ENCODE data around the gene IFI27L1. TPM values are rescaled to one million over a fixed set of nuclear protein-coding genes. Genes with fewer than 3 reads are reported as not detected.

Gene IFI27L1, protein sequence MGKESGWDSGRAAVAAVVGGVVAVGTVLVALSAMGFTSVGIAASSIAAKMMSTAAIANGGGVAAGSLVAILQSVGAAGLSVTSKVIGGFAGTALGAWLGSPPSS
- 5.9 TPM for total RNA-seq

DNA sequence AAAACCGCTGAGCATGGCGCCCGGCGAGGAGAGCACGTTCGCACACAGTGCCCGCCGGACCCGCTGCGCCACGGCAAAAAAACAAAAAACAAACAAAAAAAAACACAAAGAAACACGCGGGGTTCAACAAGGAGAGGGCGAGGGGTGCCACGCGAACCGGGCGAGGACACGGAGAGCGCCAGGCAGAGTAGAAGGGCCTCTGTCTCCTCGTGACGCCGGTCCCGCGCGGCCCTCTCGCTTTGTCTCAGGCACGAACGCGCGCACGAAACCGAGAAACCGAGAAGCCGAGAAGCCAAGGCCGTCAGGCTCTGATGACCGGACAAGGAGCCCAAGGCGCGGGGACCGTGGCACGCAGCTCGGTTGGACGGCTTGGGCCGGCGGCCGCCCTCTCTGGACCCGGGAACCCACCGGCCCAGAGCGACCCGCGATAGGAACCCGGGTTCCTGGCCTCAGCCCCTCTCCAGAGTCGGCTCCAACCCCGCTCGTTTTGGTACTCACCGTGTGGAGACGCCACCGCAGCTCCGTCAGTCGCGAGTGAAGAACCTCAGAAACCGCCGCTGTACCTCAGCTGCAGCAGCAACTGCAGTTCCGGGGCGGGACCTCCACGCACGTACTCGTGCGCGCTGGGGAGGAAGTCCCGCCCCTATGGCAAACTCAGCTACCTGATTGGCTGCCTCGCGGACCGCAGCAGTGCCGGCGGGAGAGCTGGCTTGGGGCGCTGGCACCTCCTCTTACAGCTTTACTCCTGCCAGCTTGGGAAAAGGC, at the start of gene IFI27L1, which contains the start of gene DDX24:
IFI27L1 (plus strand) TSS at position 690 of the 765 bp plus-strand sequence. CDS start 15,628 bp downstream, outside the sequence.
DDX24 (minus strand) TSS at position 582 of the 765 bp plus-strand sequence. CDS start 1,460 bp downstream, outside the sequence.
- DNase-seq (ENCODE audit: low spot score) (peak; percentile 98), ATAC-seq (peak; percentile 99)

DNA sequence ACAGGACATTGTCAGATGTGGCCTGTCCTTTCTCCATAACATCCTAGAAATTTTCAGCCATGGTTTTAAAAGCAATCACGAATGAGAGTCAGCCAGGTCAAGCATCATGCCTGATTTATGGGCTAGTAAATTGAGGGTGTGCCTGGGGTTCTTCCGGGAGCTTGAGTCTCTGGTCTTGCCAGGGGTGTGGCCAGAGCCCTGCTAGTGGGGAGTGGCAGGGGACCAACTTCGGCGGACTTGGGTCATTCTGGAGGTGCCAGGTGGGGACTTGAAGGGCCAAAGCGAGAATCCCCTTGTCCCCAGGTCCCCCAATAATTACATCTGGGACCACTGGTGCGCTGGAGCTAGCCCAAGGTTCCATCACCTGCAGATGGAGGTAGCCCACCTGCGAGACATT, 49.2 kb upstream of the IFI27L1 start:
- DNase-seq (ENCODE audit: low spot score) (no peak), ATAC-seq (no peak)

DNA sequence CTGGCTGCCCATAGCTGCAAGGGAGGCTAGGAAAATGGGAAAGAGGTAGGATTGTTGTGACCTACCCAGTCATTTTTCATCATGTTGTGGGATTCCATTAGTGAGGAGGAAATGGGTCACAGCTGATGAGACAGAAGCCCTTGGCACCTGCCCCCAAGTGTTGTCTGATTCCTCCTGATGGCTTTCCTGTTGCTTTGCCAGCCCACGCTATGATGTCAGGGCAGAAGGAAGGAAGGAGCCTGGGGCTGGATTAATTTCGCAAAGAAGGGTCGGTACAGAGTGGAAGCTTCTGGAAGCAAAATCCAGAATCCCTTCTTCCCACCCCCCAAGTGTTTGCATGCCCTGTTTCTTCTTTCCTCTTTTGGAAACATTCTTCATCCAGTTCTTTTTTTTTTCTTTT, 46.2 kb upstream of the IFI27L1 start:
- DNase-seq (ENCODE audit: low spot score) (no peak), ATAC-seq (no peak)

DNA sequence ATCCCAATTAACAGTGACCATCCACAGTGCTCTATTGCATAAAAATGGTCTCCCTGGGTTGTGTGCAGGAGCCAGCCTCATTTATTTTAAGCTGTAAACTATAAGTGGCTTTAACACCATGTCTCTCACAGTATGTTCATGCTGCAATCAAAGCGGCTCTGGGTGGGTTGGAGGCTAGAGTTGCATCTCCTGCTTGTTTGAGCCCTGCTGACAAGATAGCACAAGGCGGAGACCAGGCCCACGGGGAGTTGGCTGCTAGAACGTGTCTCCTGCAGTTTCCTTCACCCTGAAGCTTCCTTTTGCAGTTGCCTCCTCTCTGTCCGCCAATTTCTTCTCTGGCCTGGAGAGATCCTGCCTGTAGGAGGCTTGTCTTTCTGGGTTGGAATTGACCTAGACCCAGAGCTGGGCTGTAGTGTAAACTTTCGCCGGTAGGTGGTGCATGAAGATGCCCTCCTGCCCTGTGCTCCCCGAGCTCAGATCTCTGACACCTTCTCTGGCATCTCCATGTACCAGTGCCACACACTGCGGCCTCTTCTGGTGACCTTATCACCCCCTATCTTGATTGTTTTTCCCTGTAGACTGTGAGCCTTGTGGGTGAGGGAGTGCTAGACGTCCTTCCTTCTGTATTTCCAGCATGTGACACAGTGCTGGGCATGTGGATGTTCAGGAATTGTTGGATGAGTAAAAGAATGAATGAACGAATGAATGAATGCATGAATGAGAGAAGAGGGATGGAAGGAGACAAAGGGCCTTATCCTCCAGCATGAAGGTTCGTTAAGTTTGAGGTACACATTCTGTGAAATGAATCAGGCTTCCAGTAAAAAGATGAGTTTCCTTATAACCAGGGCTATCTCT, 44.6 kb upstream of the IFI27L1 start:
- peak; percentile 76 for DNase-seq (ENCODE audit: low spot score)
- ATAC-seq = peak; percentile 98

DNA sequence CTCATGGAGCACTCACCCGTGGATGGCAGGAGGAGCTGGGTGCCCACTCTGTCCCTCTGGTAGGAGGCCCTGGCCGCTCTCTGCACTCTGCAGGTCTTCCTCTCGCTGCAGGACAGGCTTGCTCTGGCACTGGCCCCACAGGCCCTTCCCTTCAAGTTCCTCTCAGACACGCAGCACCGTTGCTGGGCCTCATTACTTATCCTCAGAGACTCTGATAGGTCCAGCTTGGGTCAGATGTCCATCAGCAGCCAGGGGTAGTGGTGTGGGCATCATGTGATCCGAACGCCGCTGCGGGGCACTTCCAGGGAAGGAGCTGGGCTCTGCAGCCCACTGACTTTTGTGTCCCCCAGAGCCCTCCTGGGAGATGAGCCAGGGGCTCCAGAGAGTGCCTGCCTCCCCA, 43.2 kb upstream of the IFI27L1 start:
- no peak for DNase-seq (ENCODE audit: low spot score)
- no peak for ATAC-seq

DNA sequence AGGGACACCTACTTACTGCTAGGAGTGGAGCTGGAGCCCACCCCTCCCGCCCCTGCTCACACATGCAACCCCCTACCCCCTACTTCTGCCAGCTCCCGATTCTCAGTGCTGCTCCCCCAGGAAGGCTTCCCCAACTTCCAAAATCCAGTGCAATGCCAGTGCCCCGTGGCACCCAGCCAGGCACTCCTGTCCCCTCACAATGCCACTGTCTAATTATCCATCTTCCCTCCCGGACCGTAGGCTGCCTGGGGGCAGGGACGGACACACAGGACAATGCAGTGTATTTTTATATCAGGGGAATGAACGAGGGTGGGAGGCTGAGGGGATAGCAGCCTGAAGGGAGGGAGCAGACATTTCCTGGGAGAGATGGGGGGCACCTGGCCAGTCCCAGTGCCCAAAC, 42.6 kb upstream of the IFI27L1 start:
- DNase-seq (ENCODE audit: low spot score) = no peak
- ATAC-seq = no peak

DNA sequence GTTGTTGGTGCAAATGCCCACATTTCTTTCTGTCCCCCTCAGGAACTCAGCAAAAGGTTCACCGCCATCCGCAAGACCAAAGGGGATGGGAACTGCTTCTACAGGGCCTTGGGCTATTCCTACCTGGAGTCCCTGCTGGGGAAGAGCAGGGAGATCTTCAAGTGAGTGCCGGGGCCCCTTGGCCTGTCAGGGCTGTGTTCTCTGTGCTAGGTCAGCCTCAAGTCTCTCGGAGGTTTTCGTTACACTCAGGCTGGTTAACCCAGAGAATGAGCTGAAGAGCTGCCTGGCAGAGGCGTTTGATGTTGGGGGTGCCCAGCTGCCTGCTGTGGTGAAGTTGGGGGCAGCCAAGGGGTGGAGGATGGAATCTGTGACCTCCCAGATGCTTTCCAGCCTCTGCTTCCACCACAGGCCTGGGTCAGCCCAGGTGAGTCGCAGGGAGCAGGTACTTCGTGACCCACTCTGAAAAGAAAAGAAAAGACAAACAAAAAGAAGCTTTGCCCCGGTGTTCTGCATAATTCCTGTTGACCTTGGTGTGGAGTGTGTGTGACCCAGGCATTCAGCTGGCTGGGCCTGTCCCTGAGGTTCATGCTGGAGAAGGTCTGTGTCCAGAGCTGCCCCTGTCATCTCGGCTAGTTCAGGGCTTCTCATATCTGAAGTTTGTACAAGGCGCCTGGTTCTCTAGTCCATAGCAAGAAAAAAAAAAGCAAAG, 42.0 kb upstream of the IFI27L1 start:
- DNase-seq (ENCODE audit: low spot score) (no peak), ATAC-seq (no peak)

DNA sequence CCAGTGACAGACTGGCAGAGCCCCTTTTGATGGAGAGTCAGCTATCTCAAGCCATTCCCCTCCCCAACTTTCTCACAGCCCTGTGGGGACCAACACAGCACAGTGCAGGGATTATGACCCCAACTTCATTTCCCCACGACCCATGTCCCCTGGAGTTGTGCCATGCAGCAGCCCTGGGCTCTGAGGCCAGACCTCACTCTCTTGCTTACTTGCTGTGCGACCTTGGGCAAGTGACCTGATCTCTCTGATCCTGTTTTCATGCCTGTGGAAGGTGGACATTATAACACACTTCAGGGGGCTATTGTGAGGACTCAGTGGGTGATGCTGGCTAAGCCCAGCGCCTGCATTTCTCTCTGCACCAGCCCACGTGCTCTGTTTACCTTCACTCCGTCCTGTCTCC, 40.9 kb upstream of the IFI27L1 start:
- no peak for ATAC-seq
- no peak for DNase-seq (ENCODE audit: low spot score)

DNA sequence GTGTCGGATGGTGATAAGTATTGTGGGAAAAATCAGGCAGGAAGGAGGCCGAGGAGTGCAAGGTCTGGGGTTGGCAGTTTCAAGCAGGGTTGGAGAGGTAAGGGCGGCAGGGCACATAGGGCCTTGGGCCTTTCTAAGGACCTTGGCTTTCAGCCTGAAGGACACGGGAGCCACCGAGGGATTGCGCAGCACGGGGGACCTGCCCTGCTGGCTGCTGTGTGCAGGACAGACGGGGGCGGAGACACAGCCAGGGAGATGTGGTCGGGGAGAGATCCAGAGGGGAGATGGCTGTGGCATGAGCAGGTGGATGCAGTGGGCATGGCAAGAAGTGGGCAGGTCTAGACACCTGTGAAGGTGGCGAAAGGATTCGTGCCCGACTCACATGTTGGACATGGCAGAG, 40.3 kb upstream of the IFI27L1 start:
- ATAC-seq (no peak), DNase-seq (ENCODE audit: low spot score) (no peak)

DNA sequence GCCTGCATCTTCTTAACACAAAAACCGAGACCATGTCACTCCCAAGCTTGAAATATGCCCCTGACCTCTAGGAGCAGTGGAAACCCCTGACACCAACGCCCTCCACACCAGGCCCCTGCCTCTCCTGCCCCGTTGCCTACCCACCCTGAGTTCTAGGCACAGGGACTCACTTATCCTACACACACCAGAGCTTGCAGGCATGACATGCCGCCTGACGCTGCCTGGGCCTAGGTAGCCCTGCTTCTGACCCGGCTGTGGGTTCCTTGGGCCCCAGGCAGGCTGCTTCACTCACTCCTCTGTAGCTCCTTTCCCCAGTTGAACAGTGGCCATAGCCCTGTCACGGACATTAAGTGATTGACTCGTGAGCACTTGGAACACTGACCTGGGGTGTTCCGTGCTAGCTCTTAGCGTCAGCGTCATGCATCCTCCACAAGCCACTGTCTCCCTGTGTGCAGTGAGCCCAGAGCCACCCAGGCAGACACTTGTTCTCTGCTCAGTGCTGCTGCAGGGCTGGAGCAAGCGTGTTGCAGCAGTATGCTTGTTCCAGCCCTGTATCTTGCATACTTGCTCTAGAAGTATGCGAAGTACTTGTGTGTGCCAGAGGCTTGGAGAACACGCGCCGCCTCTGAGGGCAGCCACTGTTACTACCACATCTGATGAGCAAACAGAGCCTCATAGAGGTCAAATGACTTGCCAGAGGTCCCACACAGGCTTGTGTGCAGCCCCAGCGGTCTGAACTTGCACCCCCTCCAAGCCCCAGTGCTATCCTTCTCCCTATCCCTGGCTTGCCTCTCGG, 39.4 kb upstream of the IFI27L1 start:
- ATAC-seq (peak; percentile 90), DNase-seq (ENCODE audit: low spot score) (no peak)

DNA sequence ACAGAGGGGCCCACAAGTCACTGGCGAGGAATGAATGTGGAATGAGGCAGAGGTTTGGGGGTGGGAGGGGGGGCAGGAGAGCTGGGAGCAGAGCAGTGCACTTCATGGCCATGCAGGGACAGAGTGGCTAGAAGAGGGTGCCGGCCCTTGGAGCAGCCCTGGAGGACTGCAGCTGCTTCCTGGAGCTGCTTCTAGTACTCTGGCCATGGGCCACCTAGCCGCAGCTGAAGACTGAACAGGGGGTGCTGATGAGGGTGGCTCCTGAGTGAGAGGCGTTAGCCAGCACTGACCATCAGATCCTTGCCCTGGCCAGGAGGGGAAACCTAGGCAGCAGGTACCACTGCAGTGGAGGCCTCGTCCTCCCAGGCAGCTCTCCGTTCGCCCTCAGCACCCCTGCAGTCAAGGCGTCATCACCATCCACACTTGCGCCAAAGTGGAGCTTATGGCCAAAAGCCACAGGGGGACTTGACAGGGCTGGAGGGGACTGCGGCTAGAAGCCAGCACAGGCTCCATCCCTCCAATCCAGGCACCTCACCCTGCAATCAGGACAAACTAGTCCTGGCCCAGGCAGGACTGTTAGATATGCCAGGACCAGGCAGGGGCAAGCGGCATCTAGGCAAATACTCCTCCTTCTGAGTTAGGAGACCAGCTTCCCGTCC, 38.5 kb upstream of the IFI27L1 start:
- DNase-seq (ENCODE audit: low spot score) (no peak), ATAC-seq (peak; percentile 33)

DNA sequence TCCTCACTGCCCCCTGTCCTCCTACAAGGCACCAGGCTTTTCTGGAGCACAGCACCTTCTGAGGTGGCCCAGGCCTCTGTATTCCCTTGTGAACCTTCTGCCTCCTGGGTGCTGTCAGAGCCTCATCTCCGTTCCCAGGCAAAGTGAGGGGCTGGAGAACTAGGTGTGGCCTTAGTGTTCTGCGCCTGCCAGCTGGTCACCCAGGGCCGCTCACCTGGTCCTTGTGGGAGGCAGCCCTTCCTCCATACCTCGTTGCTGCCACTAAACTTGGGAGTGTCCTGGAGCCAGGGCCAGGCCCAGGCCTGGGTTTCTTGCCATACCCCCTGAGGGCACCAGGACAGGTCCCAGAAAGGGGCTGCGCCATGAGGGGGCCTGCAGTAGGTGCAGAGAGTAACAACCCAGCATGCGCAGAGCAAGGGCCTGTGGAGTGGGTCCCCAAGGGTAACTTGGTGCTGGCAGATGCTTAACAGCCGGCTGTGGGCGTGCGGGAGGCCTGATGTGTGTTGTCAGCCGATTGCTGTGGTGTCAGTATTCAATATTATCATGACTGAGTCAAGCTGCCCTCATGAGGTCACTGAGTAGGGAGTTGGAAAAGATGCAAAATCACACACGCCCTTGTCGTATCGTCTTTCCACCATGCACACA, 37.9 kb upstream of the IFI27L1 start:
- DNase-seq (ENCODE audit: low spot score) (no peak), ATAC-seq (no peak)

DNA sequence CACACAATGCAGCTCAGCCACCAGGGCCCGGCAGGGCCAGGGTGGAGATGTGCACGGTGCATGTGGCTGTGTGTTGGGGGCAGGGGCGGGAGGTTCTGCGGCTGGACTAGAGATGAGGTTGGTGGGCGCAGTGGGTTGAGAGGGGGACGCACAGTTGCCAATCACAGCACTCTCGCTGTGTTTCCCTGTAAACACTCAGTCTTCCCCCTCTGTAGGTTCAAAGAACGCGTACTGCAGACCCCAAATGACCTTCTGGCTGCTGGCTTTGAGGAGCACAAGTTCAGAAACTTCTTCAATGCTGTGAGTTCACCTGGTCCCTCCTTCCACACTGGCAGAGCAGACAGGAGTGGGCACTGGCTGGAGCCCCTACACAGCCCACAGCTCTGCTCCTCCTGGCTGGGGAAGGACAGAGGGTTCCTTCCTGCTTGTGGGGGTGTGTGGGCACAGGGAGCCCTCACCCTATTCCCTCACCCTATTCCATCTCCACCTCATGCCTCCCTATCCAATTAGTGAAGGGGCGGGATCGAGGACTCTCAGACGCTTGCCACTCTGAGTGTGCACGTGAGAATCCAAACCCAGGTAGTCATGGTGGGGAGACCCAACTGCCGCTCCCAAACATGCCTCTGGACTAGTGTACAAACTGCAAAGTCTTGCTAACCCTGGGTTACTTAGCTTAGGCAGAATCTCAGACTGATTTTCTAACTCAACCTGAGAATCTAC, 37.2 kb upstream of the IFI27L1 start:
- DNase-seq (ENCODE audit: low spot score) (no peak), ATAC-seq (no peak)

DNA sequence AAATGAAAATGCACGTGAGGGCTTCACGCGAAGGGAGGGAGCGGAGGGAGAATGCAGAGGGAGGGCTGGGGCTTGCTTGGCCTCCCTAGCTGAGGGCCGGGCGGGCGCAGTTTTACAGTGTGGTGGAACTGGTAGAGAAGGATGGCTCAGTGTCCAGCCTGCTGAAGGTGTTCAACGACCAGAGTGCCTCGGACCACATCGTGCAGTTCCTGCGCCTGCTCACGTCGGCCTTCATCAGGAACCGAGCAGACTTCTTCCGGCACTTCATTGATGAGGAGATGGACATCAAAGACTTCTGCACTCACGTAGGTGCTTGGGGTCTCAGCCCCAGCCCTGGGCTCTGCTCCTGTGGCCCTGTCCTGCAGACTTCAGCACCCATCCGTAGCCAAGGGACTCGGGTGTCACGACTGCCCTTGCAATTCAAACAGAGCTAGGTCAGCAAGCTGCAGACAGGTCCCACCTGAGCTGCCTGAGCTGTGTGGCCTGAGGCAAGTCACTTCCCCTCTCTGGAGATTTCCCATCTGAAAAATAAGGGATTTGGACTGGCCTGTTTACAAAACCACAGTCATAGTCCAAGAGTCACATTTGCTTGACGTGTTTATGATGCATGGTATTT, 36.5 kb upstream of the IFI27L1 start:
- DNase-seq (ENCODE audit: low spot score) = no peak
- no peak for ATAC-seq

DNA sequence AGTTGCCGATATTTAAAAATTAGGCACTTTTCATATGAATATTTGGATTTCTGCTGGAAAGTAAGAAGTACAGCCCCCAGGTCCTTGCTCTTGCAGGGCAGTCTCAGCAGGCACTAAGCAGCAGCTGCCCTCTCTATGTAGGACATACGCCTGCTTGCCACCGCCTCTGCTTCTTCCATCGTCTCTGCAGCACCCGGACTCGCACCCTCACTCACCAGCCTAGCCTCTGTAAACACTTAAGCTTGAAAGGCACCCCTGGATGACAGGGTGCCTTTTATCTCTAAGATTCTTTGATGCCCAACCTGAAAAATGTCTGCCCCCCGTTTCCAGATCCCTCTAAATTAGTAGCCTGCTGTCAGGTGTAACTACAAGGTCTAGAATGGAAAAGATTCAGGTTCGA, 36.0 kb upstream of the IFI27L1 start:
- ATAC-seq = no peak
- DNase-seq (ENCODE audit: low spot score) = no peak

DNA sequence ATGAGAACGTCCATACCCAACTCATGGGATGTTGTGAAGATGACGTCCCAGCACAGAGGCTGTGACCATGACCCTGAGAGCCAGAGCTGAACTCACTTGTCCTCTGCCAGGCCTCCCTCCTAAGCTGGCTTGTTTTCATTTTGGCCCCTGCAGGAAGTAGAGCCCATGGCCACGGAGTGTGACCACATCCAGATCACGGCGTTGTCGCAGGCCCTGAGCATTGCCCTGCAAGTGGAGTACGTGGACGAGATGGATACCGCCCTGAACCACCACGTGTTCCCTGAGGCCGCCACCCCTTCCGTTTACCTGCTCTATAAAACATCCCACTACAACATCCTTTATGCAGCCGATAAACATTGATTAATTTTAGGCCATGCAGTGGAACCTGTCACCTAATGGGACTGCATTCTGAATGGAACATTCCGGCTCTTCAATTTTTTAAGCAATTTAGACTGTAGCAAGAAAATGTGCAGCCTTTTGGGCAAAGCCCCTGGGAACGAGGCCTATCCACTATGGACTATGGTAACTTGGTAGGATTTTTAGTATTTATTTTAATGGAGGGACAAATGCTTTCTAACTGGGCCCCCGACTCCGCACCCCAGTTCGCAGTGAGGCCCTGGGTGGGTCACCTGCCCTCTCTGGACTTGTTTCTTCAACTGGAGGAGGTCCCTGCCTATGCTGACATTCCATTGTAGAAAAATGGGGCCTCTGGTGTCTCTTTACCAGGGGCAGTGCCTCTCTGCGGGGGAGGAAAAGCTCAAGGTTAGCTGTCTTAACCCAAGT, 35.4 kb upstream of the IFI27L1 start:
- no peak for ATAC-seq
- peak; percentile 8 for DNase-seq (ENCODE audit: low spot score)

DNA sequence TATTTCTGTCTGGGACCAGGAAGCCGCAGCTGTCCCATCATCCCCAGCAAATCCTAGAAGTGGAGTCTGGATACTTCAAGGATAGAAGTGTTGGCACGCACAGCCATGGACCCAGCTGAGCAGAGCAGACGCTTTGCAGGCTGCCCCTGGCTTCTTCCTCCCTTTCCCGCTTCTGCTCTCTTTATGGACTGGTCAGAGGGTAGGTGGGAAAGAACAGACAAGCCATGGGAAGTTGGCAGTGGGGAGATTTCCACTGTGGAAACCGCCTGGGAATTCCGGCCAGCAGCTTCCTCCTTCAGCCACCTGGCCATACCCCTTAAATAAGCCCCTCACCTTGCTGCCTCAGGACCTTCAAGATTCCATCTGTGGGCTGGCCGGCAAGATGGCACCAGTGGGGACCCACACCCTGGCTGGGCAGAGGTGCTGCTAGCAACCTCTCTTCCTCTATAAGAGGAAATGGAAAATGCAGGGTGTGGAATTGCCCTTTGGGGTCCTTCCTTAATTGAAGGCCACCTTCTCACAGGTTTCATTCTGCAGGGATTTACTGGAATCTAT, 34.3 kb upstream of the IFI27L1 start:
- ATAC-seq = no peak
- DNase-seq (ENCODE audit: low spot score) = peak; percentile 19

Data from left lobe of liver (tissue), 2 donors.